H1 (cell line): ENCODE measurements around the gene NCSTN. TPM values are rescaled to one million over a fixed set of nuclear protein-coding genes. Genes with fewer than 3 reads are reported as not detected.

Experiments
- CTCF ChIA-PET: fragments of 300-600 bp; sonication (Branson Sonifier 250); formaldehyde crosslinking; loops from one replicate; lab custom pipeline; 2021; ENCODE audit not compliant: partially characterized antibody; lab: Charles Lee
- POLR2A ChIA-PET: fragments of 300-600 bp; sonication (Branson Sonifier 250); formaldehyde crosslinking; loops from one replicate; lab custom pipeline; 2021; ENCODE audit warnings: inconsistent platforms; ENCODE audit not compliant: partially characterized antibody; lab: Charles Lee
- DNase-seq, 2 experiments: peaks; one replicate each; pipeline versions ENCODE4 v3.0.0 to v3.0.0-alpha.2; 2010 to 2022; ENCODE audit warnings: low spot score in 2 of 2, low read depth in 1 of 2, mixed read lengths in 1 of 2
- FAIRE-seq: peaks from 2 replicates; lab custom pipeline; 2011; peaks lifted over from hg19 to GRCh38; lab: Jason Lieb, UNC
- H2AFZ ChIP-seq: 2 replicates; pipeline ENCODE4 v1.8.1; 2012; ENCODE audit warnings: low read length, inconsistent platforms
- H2AK5ac ChIP-seq: 2 replicates; pipeline ENCODE4 v1.6.1; 2013; ENCODE audit warnings: low read depth, low read length
- H2BK120ac ChIP-seq: replicated peaks from 2 replicates; pipeline ENCODE3; 2013; ENCODE audit warnings: low read depth, low read length, inconsistent platforms
- H2BK12ac ChIP-seq: 2 replicates; pipeline ENCODE4 v1.6.1; 2013; ENCODE audit warnings: low read depth, low read length
- H2BK15ac ChIP-seq: 2 replicates; pipeline ENCODE4 v1.6.1; 2013; ENCODE audit warnings: low read length
- H2BK20ac ChIP-seq: 2 replicates; pipeline ENCODE4 v1.6.1; 2013; ENCODE audit warnings: low read length
- H2BK5ac ChIP-seq: 2 replicates; pipeline ENCODE4 v1.6.1; 2013; ENCODE audit warnings: low read depth, low read length
- H3K14ac ChIP-seq: 2 replicates; pipeline ENCODE4 v1.6.1; 2013; ENCODE audit warnings: inconsistent platforms; ENCODE audit not compliant: insufficient read length
- H3K18ac ChIP-seq: 2 replicates; pipeline ENCODE4 v1.6.1; 2013; ENCODE audit warnings: low read length; ENCODE audit errors: extremely low read depth
- H3K23ac ChIP-seq: 2 replicates; pipeline ENCODE4 v1.6.1; 2013; ENCODE audit warnings: inconsistent platforms; ENCODE audit not compliant: insufficient read length
- H3K23me2 ChIP-seq: 2 replicates; pipeline ENCODE4 v1.6.1; 2013; ENCODE audit warnings: low read depth, low read length
- H3K27ac ChIP-seq: 2 replicates; pipeline ENCODE4 v1.6.1; 2011; ENCODE audit warnings: low read depth, low read length, inconsistent platforms
- H3K27me3 ChIP-seq, 4 experiments: replicated peaks in 1 of 4; 1 replicate in 1 of 4; 2 replicates in 3 of 4; pipeline versions ENCODE4 v1.6.1 to v1.8.1; 2011 to 2013; ENCODE audit warnings: low read length in 3 of 4, mild to moderate bottlenecking in 3 of 4, inconsistent platforms in 2 of 4, mixed read lengths in 2 of 4, moderate library complexity in 1 of 4; ENCODE audit not compliant: control insufficient read depth in 3 of 4, insufficient read depth in 3 of 4; ENCODE audit errors: extremely low read depth in 1 of 4
- H3K36me3 ChIP-seq, 4 experiments: 2 replicates each; pipeline versions ENCODE4 v1.6.1 to v1.8.1; 2011 to 2013; ENCODE audit warnings: mild to moderate bottlenecking in 4 of 4, low read length in 3 of 4, moderate library complexity in 2 of 4, control low read depth in 1 of 4, inconsistent platforms in 1 of 4; ENCODE audit not compliant: insufficient read depth in 4 of 4, control insufficient read depth in 2 of 4
- H3K4ac ChIP-seq: replicated peaks from 2 replicates; pipeline ENCODE3; 2013; ENCODE audit warnings: low read length, low read depth, mixed read lengths, inconsistent platforms; ENCODE audit not compliant: insufficient read length
- H3K4me1 ChIP-seq, 4 experiments: replicated peaks in 1 of 4; 1 replicate in 1 of 4; 2 replicates in 3 of 4; pipeline versions ENCODE4 v1.6.1 to v1.8.1; 2011 to 2013; ENCODE audit warnings: low read length in 3 of 4, inconsistent platforms in 2 of 4, mixed read lengths in 1 of 4; ENCODE audit not compliant: insufficient read depth in 4 of 4, control insufficient read depth in 3 of 4
- H3K4me2 ChIP-seq, 2 experiments: 2 replicates each; pipeline versions ENCODE4 v1.6.1 to v1.8.1; 2011 to 2013; ENCODE audit warnings: low read depth in 2 of 2, low read length in 2 of 2, control low read depth in 1 of 2, inconsistent platforms in 1 of 2, mild to moderate bottlenecking in 1 of 2; ENCODE audit not compliant: insufficient read depth in 1 of 2
- H3K4me3 ChIP-seq, 4 experiments: fragments of 200-600, 300-600 bp in 1 of 4; sonication (generic), shearing (Covaris generic), sonication (Bioruptor Twin) in 1 of 4; 2 replicates each; pipeline versions ENCODE4 v1.5.1 to v1.8.1; 2011 to 2016; ENCODE audit warnings: low read length in 4 of 4, low read depth in 3 of 4, control low read depth in 2 of 4, inconsistent platforms in 2 of 4, mild to moderate bottlenecking in 2 of 4, mixed read lengths in 1 of 4, moderate library complexity in 1 of 4; ENCODE audit not compliant: insufficient read depth in 2 of 4; ENCODE audit errors: extremely low read depth in 1 of 4
- H3K56ac ChIP-seq: replicated peaks from 2 replicates; pipeline ENCODE3; 2013; ENCODE audit warnings: low read depth, mild to moderate bottlenecking, mixed read lengths, low read length, inconsistent platforms; ENCODE audit not compliant: insufficient read length
- H3K79me1 ChIP-seq: 2 replicates; pipeline ENCODE4 v1.6.1; 2013; ENCODE audit warnings: low read depth, low read length, control low read depth
- H3K79me2 ChIP-seq, 2 experiments: 2 replicates each; pipeline versions ENCODE4 v1.6.1 to v1.8.1; 2012 to 2013; ENCODE audit warnings: low read length in 2 of 2, mild to moderate bottlenecking in 2 of 2, inconsistent platforms in 1 of 2; ENCODE audit not compliant: insufficient read depth in 2 of 2, control insufficient read depth in 1 of 2
- H3K9ac ChIP-seq, 4 experiments: replicated peaks in 1 of 4; 1 replicate in 1 of 4; 2 replicates in 3 of 4; pipeline versions ENCODE4 v1.6.1 to v1.8.1; 2011 to 2013; ENCODE audit warnings: low read depth in 3 of 4, low read length in 3 of 4, control low read depth in 2 of 4, mild to moderate bottlenecking in 2 of 4, moderate library complexity in 2 of 4, inconsistent platforms in 1 of 4; ENCODE audit errors: extremely low read depth in 1 of 4
- H3K9me3 ChIP-seq, 2 experiments: 2 replicates each; pipeline versions ENCODE4 v1.6.1 to v1.8.1; 2012 to 2013; ENCODE audit warnings: mild to moderate bottlenecking in 2 of 2, moderate library complexity in 2 of 2, control low read depth in 1 of 2, inconsistent platforms in 1 of 2, low read depth in 1 of 2, low read length in 1 of 2, mixed read lengths in 1 of 2; ENCODE audit not compliant: insufficient read depth in 2 of 2
- H4K20me1 ChIP-seq, 2 experiments: replicated peaks in 1 of 2; 2 replicates each; pipeline versions ENCODE3 to v1.8.1; 2011 to 2013; ENCODE audit warnings: inconsistent platforms in 2 of 2, low read length in 2 of 2, mild to moderate bottlenecking in 1 of 2; ENCODE audit not compliant: insufficient read depth in 2 of 2, control insufficient read depth in 1 of 2
- H4K5ac ChIP-seq: 2 replicates; pipeline ENCODE4 v1.6.1; 2013; ENCODE audit warnings: low read length, low read depth, mixed read lengths, inconsistent platforms; ENCODE audit not compliant: insufficient read length
- H4K8ac ChIP-seq: 2 replicates; pipeline ENCODE4 v1.8.0; 2013; ENCODE audit warnings: mild to moderate bottlenecking, moderate library complexity, low read length, inconsistent platforms; ENCODE audit not compliant: insufficient read depth; ENCODE audit errors: extremely low read depth
- H4K91ac ChIP-seq: replicated peaks from 2 replicates; pipeline ENCODE3; 2013; ENCODE audit warnings: low read length, mixed read lengths, inconsistent platforms; ENCODE audit not compliant: insufficient read length
- BCL11A ChIP-seq, 2 experiments: IDR thresholded peaks; one replicate each; pipeline ENCODE4 v1.6.1; 2011; ENCODE audit warnings: low read depth in 2 of 2, low read length in 2 of 2, mild to moderate bottlenecking in 2 of 2
- BRCA1 ChIP-seq: IDR thresholded peaks from 2 replicates; pipeline ENCODE4 v1.6.1; 2012; ENCODE audit warnings: low read depth, low read length, improper control_type of control experiment
- CHD1 ChIP-seq: IDR thresholded peaks from 2 replicates; pipeline ENCODE4 v1.6.1; 2012; ENCODE audit warnings: low read depth, low read length, improper control_type of control experiment
- CTBP2 ChIP-seq: IDR thresholded peaks from 2 replicates; pipeline ENCODE4 v1.7.0; 2011; ENCODE audit warnings: borderline replicate concordance, mild to moderate bottlenecking, moderate library complexity, mixed read lengths, low read length; ENCODE audit not compliant: insufficient read depth, insufficient read length
- GABPA ChIP-seq: IDR thresholded peaks from 2 replicates; pipeline ENCODE4 v1.6.1; 2011; ENCODE audit warnings: mild to moderate bottlenecking, low read length, moderate library complexity, borderline replicate concordance; ENCODE audit not compliant: insufficient read depth
- PHF8 ChIP-seq: fragments of 200-600 bp; sonication (generic); conservative IDR thresholded peaks from 2 replicates; pipeline ENCODE4 v1.7.1; 2012; ENCODE audit warnings: low read depth, mild to moderate bottlenecking, inconsistent platforms, low read length, moderate library complexity
- POLR2AphosphoS5 ChIP-seq: IDR thresholded peaks from 2 replicates; pipeline ENCODE4 v1.6.1; 2011; ENCODE audit warnings: low read depth, low read length
- RFX5 ChIP-seq: IDR thresholded peaks from 2 replicates; pipeline ENCODE4 v1.6.1; 2011; ENCODE audit warnings: low read depth, low read length, improper control_type of control experiment, borderline replicate concordance
- WGBS, 2 experiments: shearing (Covaris generic) in 1 of 2; methylation state at CpG; one replicate each; pipeline versions ENCODE4 v1.1.6 to v1.1.7; 2013 to 2015; ENCODE audit warnings: low lambda C conversion rate in 2 of 2, mixed read lengths in 2 of 2, inconsistent platforms in 1 of 2, low coverage in 1 of 2, missing lambda C conversion rate in 1 of 2; ENCODE audit not compliant: insufficient replicate concordance in 2 of 2, insufficient coverage in 1 of 2, insufficient read length in 1 of 2; ENCODE audit errors: extremely low coverage in 1 of 2, missing lambda C conversion rate in 1 of 2; 5-methylcytosine and 5-hydroxymethylcytosine counted together
- polyA plus RNA-seq, 7 experiments: library from polyadenylated mRNA; depleted of rRNA in 3 of 7; stranded (reverse) in 5 of 7; unstranded in 2 of 7; fragments of >200 nt in 5 of 7; fragments of 200-250 nt in 2 of 7; gene quantifications; 1 replicate in 5 of 7; 2 replicates in 1 of 7; 4 replicates in 1 of 7; pipeline versions ENCODE4 v1.2.1 to v1.2.3, GENCODE V29; 2011 to 2013; ENCODE audit warnings: missing spikeins in 2 of 7, mixed read lengths in 2 of 7
- total RNA-seq: library from RNA; stranded (reverse); fragmentation: NEBNext Ultra II Directional; extraction: Animal tissue kit (Norgen Biotek cat#: 25700); gene quantifications from 2 replicates; pipeline ENCODE4 v1.2.1, GENCODE V29; 2021

The NCSTN gene
- total and polyA plus RNA-seq, 2 of the 8 experiments (the other 6 are each of a cell fraction or from before 2014, with no cell fraction given), result 64.7 to 125 TPM

- Histone ChIP-seq H3K14ac (no peak overlapping the region), H2BK20ac (no peak overlapping the region), H2BK120ac (no peak overlapping the region), H3K4me2 (no peak overlapping the region), H3K79me2 (no peaks in the 10 kb centered on the region), H4K20me1 (peaks cover 0 to 3% of the 10 kb centered on the region in 2 experiments), H3K23me2 (0 out of 2 replicates have a peak, but pooled peaks cover 1% of the 10 kb centered on the region), H4K5ac (no peak overlapping the region), H3K4me1 (peaks cover 3 to 5% (median 4%) of the 10 kb centered on the region in 4 experiments; a peak in 5 of 7 replicates), H3K4me3 (no peak overlapping the region), H3K79me1 (no peaks in the 10 kb centered on the region), H3K18ac (no peak overlapping the region), H3K9me3 (no peaks in the 10 kb centered on the region), H4K91ac (no peak overlapping the region), H2BK15ac (no peak overlapping the region), H3K4ac (no peak overlapping the region), H2BK12ac (no peak overlapping the region), H2AFZ (no peak overlapping the region), H4K8ac (no peak overlapping the region), H3K23ac (no peak overlapping the region), H3K36me3 (peaks cover 18 to 47% (median 40%) of the 10 kb centered on the region in 4 experiments), H3K56ac (no peak overlapping the region), H2BK5ac (no peak overlapping the region), H2AK5ac (no peak overlapping the region), H3K27me3 (no peaks in the 10 kb centered on the region), H3K27ac (no peak overlapping the region), H3K9ac (no peak overlapping the region)
- CTCF ChIA-PET, result interaction anchor here (1.2 to 26.0 kb wide), 6 partner anchors 9 to 234 kb away, joined by 3 to 683 read pairs (median 5); no protein-coding TSS in a partner anchor
- POLR2A ChIA-PET, result interaction anchor here (0.6 to 17.2 kb wide), 2 partner anchors 18 to 73 kb away, joined by 3 to 244 read pairs; partner anchors contain the start of gene PEX19
- 94% methylated on average over 4 of the region's 4 CpGs; no CpG with 5 or more reads in 1 of the 2 experiments for WGBS, 2 experiments
- no peak for FAIRE-seq
- no peak for DNase-seq
- no peak for TF ChIP-seq POLR2AphosphoS5
- no peak for TF ChIP-seq GABPA
- no peak for TF ChIP-seq PHF8
- no peak for TF ChIP-seq RFX5
- no peak for TF ChIP-seq BCL11A (IDR thresholded peaks at IDR 0.05; ENCODE audit: low read depth in 2 of 2, low read length in 2 of 2)
- TF ChIP-seq CHD1, result no peak
- no peak for TF ChIP-seq CTBP2
- no peak for TF ChIP-seq BRCA1
These were observed 14.9 kb downstream of the NCSTN start for GRCh38 chr1:160358073-160358472.
